Neural cell (in vitro differentiated cells): ENCODE data around the gene GNAI1. TPM values are rescaled to one million over a fixed set of nuclear protein-coding genes. Genes with fewer than 3 reads are reported as not detected.

Source experiments
- H2AFZ ChIP-seq: fragments of 200-600, 300-800 bp; sonication (generic), shearing (Covaris generic); 2 replicates; pipeline ENCODE4 v1.6.0; 2014; ENCODE audit warnings: low read depth, mild to moderate bottlenecking, antibody characterized with exemption, low read length, moderate library complexity
- H3F3A ChIP-seq: fragments of 200-600 bp; shearing (Covaris generic); 2 replicates; pipeline ENCODE4 v1.6.1; 2016; ENCODE audit warnings: mild to moderate bottlenecking, moderate library complexity, mixed read lengths, antibody characterized with exemption, low read length; ENCODE audit not compliant: insufficient read depth, poor library complexity, severe bottlenecking
- H3K27ac ChIP-seq: fragments of 200-600, 300-800 bp; sonication (generic), shearing (Covaris generic); 2 replicates; pipeline ENCODE4 v1.5.1; 2014; ENCODE audit warnings: mild to moderate bottlenecking, low read length, moderate library complexity
- H3K27me3 ChIP-seq: fragments of 300-800, 200-600 bp; sonication (generic), shearing (Covaris generic); 2 replicates; pipeline ENCODE4 v1.6.0; 2014; ENCODE audit warnings: mild to moderate bottlenecking, low read depth, low read length, moderate library complexity; ENCODE audit not compliant: insufficient read depth
- H3K36me3 ChIP-seq: fragments of 300-800, 200-600 bp; sonication (generic), shearing (Covaris generic); 2 replicates; pipeline ENCODE4 v1.5.1; 2014; ENCODE audit warnings: mild to moderate bottlenecking, antibody characterized with exemption, low read length, moderate library complexity; ENCODE audit not compliant: insufficient read depth
- H3K4me2 ChIP-seq: fragments of 300-800, 200-600 bp; sonication (generic), shearing (Covaris generic); 2 replicates; pipeline ENCODE4 v1.6.0; 2014; ENCODE audit warnings: mild to moderate bottlenecking, low read length
- H3K4me3 ChIP-seq: fragments of 300-800, 200-600 bp; sonication (generic), shearing (Covaris generic); 2 replicates; pipeline ENCODE4 v1.5.1; 2014; ENCODE audit warnings: mild to moderate bottlenecking, low read length, moderate library complexity
- H3K79me2 ChIP-seq: fragments of 200-600 bp; shearing (Covaris generic); replicated peaks from 2 replicates; pipeline ENCODE4 v1.6.0; 2014; ENCODE audit warnings: mild to moderate bottlenecking, low read length, moderate library complexity; ENCODE audit not compliant: insufficient read depth
- H3K9ac ChIP-seq: fragments of 300-800, 200-600 bp; sonication (generic), shearing (Covaris generic); 2 replicates; pipeline ENCODE4 v1.6.1; 2016; ENCODE audit warnings: mild to moderate bottlenecking, low read length, mixed read lengths
- H3K9me2 ChIP-seq: fragments of 200-600 bp; shearing (Covaris generic); 2 replicates; pipeline ENCODE4 v1.6.1; 2016; ENCODE audit warnings: mild to moderate bottlenecking, low read length, mixed read lengths; ENCODE audit not compliant: insufficient read depth
- H3K9me3 ChIP-seq: fragments of 200-600, 300-800 bp; sonication (generic), shearing (Covaris generic); 2 replicates; pipeline ENCODE4 v1.6.1; 2016; ENCODE audit warnings: mild to moderate bottlenecking, mixed run types, low read length, moderate library complexity, mixed read lengths
- H4K20me1 ChIP-seq: fragments of 200-600 bp; shearing (Covaris generic); 2 replicates; pipeline ENCODE4 v1.6.1; 2016; ENCODE audit warnings: mild to moderate bottlenecking, mixed run types; ENCODE audit not compliant: insufficient read depth
- EP300 ChIP-seq: fragments of 450-650 bp; conservative IDR thresholded peaks from 2 replicates; pipeline ENCODE4 v1.6.1; 2014; ENCODE audit warnings: antibody characterized with exemption, mild to moderate bottlenecking, moderate library complexity; ENCODE audit not compliant: poor library complexity, severe bottlenecking
- EZH2 ChIP-seq: fragments of 200-600, 300-800 bp; shearing (Covaris generic), sonication (generic); IDR thresholded peaks from 2 replicates; pipeline ENCODE4 v1.6.1; 2014; ENCODE audit warnings: antibody characterized with exemption, low read length, borderline replicate concordance, mild to moderate bottlenecking; ENCODE audit not compliant: insufficient read depth, poor library complexity, severe bottlenecking
- MXI1 ChIP-seq: fragments of 450-650 bp; conservative IDR thresholded peaks from 2 replicates; pipeline ENCODE4 v1.6.1; 2014; ENCODE audit warnings: antibody characterized with exemption, mild to moderate bottlenecking; ENCODE audit not compliant: poor library complexity, severe bottlenecking
- POLR2AphosphoS5 ChIP-seq: IDR thresholded peaks from 2 replicates; pipeline ENCODE4 v1.6.1; 2012
- RAD21 ChIP-seq: fragments of 450-650 bp; conservative IDR thresholded peaks from 2 replicates; pipeline ENCODE4 v1.6.1; 2014; ENCODE audit warnings: antibody characterized with exemption, mild to moderate bottlenecking, moderate library complexity
- REST ChIP-seq: IDR thresholded peaks from 2 replicates; pipeline ENCODE4 v1.6.1; 2012; ENCODE audit warnings: borderline replicate concordance
- SMC3 ChIP-seq: fragments of 450-650 bp; conservative IDR thresholded peaks from 2 replicates; pipeline ENCODE4 v1.6.1; 2014; ENCODE audit warnings: antibody characterized with exemption, mild to moderate bottlenecking, moderate library complexity; ENCODE audit not compliant: poor library complexity
- TAF1 ChIP-seq: IDR thresholded peaks from 2 replicates; pipeline ENCODE4 v1.6.1; 2012; ENCODE audit warnings: low read depth
- polyA plus RNA-seq: library from polyadenylated mRNA; depleted of rRNA; stranded (reverse); fragments of >200 nt; gene quantifications from 2 replicates; pipeline ENCODE4 v1.2.3, GENCODE V29; 2014
- TF ChIP-seq, protein P1 (sequence below): fragments of 450-650 bp; IDR thresholded peaks from 2 replicates; pipeline ENCODE4 v1.5.1; 2014; ENCODE audit warnings: antibody characterized with exemption, mild to moderate bottlenecking, moderate library complexity; ENCODE audit not compliant: poor library complexity, severe bottlenecking

GNAI1 gene
- polyA plus RNA-seq, 1 donor from 2014 or later = 69.3 TPM

GRCh38 chr7:80253237-80253636, 118.6 kb downstream of the GNAI1 start:
- Histone ChIP-seq H3K4me3 (no peak overlapping the region), H3K4me2 (no peak overlapping the region), H3K27ac (no peak overlapping the region), H3F3A (no peaks in the 10 kb centered on the region), H3K79me2 (no peaks in the 10 kb centered on the region), H4K20me1 (no peaks in the 10 kb centered on the region), H3K9me3 (no peaks in the 10 kb centered on the region), H3K36me3 (no peaks in the 10 kb centered on the region), H2AFZ (no peak overlapping the region), H3K27me3 (no peaks in the 10 kb centered on the region), H3K9me2 (no peaks in the 10 kb centered on the region), H3K9ac (no peak overlapping the region)
- no peak for TF ChIP-seq REST
- no peak for TF ChIP-seq MXI1
- TF ChIP-seq EZH2 = no peak
- TF ChIP-seq, protein P1, sequence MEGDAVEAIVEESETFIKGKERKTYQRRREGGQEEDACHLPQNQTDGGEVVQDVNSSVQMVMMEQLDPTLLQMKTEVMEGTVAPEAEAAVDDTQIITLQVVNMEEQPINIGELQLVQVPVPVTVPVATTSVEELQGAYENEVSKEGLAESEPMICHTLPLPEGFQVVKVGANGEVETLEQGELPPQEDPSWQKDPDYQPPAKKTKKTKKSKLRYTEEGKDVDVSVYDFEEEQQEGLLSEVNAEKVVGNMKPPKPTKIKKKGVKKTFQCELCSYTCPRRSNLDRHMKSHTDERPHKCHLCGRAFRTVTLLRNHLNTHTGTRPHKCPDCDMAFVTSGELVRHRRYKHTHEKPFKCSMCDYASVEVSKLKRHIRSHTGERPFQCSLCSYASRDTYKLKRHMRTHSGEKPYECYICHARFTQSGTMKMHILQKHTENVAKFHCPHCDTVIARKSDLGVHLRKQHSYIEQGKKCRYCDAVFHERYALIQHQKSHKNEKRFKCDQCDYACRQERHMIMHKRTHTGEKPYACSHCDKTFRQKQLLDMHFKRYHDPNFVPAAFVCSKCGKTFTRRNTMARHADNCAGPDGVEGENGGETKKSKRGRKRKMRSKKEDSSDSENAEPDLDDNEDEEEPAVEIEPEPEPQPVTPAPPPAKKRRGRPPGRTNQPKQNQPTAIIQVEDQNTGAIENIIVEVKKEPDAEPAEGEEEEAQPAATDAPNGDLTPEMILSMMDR = no peak
- no peak for TF ChIP-seq POLR2AphosphoS5
- TF ChIP-seq EP300 = no peak
- TF ChIP-seq SMC3 = no peak
- TF ChIP-seq TAF1 = no peak
- TF ChIP-seq RAD21 = no peak

- Histone ChIP-seq H3K36me3 (no peaks in the 10 kb centered on the region), H3K4me3 (no peak overlapping the region), H3K9ac (no peak overlapping the region), H2AFZ (no peak overlapping the region), H3K9me2 (no peaks in the 10 kb centered on the region), H3K27ac (no peak overlapping the region), H3K4me2 (no peak overlapping the region), H4K20me1 (no peaks in the 10 kb centered on the region), H3K9me3 (no peaks in the 10 kb centered on the region), H3F3A (no peaks in the 10 kb centered on the region), H3K27me3 (no peaks in the 10 kb centered on the region), H3K79me2 (no peaks in the 10 kb centered on the region)
- TF ChIP-seq POLR2AphosphoS5 = no peak
- TF ChIP-seq, protein P1 = no peak
- no peak for TF ChIP-seq REST
- no peak for TF ChIP-seq EZH2
- no peak for TF ChIP-seq EP300
- TF ChIP-seq RAD21 = no peak
- no peak for TF ChIP-seq TAF1
- no peak for TF ChIP-seq SMC3
- no peak for TF ChIP-seq MXI1
These were observed 119.0 kb downstream of the GNAI1 start for GRCh38 chr7:80253653-80254052.
